Measurements from ENCODE around the gene DDIT3.

DNA sequence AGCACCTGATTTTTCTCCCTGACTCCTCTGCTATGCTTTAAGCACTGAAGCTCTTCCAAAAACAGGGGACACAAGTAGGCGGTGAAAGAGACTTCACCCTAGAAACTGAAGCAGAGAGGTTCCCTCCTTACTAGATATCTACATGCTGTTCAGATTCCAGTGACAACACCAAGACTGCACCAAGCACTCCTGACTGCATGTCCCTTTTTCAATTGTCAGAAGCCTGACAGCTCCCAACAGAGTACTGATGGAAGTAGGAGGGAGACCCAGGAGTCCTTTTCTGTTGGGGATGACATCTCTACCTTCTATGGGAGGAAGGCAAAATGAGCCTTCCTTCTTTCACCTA lies 16.3 kb upstream of the DDIT3 start:
- TF ChIP-seq MAX (IDR thresholded peaks at IDR 0.05; ENCODE audit: low read depth, low read length) (no peak), POLR2A (IDR thresholded peaks at IDR 0.05; ENCODE audit: extremely low read depth, insufficient read length) (no peak), MYC (IDR thresholded peaks at IDR 0.05; ENCODE audit: low read depth, low read length) (no peak)
- TF ChIP-seq, protein P1, sequence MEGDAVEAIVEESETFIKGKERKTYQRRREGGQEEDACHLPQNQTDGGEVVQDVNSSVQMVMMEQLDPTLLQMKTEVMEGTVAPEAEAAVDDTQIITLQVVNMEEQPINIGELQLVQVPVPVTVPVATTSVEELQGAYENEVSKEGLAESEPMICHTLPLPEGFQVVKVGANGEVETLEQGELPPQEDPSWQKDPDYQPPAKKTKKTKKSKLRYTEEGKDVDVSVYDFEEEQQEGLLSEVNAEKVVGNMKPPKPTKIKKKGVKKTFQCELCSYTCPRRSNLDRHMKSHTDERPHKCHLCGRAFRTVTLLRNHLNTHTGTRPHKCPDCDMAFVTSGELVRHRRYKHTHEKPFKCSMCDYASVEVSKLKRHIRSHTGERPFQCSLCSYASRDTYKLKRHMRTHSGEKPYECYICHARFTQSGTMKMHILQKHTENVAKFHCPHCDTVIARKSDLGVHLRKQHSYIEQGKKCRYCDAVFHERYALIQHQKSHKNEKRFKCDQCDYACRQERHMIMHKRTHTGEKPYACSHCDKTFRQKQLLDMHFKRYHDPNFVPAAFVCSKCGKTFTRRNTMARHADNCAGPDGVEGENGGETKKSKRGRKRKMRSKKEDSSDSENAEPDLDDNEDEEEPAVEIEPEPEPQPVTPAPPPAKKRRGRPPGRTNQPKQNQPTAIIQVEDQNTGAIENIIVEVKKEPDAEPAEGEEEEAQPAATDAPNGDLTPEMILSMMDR (IDR thresholded peaks at IDR 0.05; ENCODE audit: low read depth, low read length): no peak

Data from NB4 (cell line).